ENCODE measurements around the gene GRID2. TPM values are rescaled to one million over a fixed set of nuclear protein-coding genes. Genes with fewer than 3 reads are reported as not detected.

Gene GRID2
- polyA plus RNA-seq, 1 of the 3 experiments (the other 2 are of a cell fraction): not detected

DNA sequence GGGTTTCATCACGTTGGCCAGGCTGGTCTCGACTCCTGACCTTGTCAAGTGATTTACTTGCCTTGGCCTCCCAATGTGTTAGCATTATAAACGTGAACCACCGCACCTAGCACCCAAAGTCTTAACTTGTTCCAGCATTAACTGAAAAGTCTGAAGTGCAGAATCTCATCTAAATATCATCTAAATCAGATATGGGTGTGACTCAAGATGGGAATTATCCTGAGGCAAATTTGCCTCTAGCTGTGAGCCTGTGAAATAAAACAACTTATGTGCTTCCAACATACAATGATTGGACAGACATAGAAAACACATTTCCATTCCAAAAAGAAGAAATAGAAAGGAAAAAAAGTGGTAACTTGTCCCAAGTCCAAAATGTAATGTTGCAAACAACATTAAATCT is 883.7 kb downstream of the GRID2 start:
- Histone ChIP-seq H3F3A (replicated peaks; ENCODE audit: insufficient read depth) (no peaks in the 10 kb centered on the region), H3K79me2 (ENCODE audit: insufficient read depth) (no peaks in the 10 kb centered on the region), H3K9ac (no peak overlapping the region), H3K27me3 (ENCODE audit: insufficient read depth) (no peaks in the 10 kb centered on the region), H3K4me3 (ENCODE audit: low read depth in 2 of 2, low read length in 1 of 2) (no peak overlapping the region), H4K20me1 (ENCODE audit: insufficient read depth) (no peaks in the 10 kb centered on the region), H3K4me2 (no peak overlapping the region), H3K9me2 (no peaks in the 10 kb centered on the region), H3K4me1 (ENCODE audit: control insufficient read depth in 1 of 2, insufficient read depth in 2 of 2, low read depth in 1 of 2, low read length in 1 of 2) (no peaks in the 10 kb centered on the region; a peak in 2 of 4 replicates), H3K27ac (ENCODE audit: low read depth in 2 of 2, low read length in 1 of 2) (no peak overlapping the region), H3K36me3 (replicated peaks in 1 of 2; ENCODE audit: control insufficient read depth in 1 of 2, insufficient read depth in 2 of 2, low read length in 1 of 2) (no peaks in the 10 kb centered on the region), H3K9me3 (no peaks in the 10 kb centered on the region), H2AFZ (ENCODE audit: low read depth) (no peak overlapping the region)
- TF ChIP-seq, protein P1, sequence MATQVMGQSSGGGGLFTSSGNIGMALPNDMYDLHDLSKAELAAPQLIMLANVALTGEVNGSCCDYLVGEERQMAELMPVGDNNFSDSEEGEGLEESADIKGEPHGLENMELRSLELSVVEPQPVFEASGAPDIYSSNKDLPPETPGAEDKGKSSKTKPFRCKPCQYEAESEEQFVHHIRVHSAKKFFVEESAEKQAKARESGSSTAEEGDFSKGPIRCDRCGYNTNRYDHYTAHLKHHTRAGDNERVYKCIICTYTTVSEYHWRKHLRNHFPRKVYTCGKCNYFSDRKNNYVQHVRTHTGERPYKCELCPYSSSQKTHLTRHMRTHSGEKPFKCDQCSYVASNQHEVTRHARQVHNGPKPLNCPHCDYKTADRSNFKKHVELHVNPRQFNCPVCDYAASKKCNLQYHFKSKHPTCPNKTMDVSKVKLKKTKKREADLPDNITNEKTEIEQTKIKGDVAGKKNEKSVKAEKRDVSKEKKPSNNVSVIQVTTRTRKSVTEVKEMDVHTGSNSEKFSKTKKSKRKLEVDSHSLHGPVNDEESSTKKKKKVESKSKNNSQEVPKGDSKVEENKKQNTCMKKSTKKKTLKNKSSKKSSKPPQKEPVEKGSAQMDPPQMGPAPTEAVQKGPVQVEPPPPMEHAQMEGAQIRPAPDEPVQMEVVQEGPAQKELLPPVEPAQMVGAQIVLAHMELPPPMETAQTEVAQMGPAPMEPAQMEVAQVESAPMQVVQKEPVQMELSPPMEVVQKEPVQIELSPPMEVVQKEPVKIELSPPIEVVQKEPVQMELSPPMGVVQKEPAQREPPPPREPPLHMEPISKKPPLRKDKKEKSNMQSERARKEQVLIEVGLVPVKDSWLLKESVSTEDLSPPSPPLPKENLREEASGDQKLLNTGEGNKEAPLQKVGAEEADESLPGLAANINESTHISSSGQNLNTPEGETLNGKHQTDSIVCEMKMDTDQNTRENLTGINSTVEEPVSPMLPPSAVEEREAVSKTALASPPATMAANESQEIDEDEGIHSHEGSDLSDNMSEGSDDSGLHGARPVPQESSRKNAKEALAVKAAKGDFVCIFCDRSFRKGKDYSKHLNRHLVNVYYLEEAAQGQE (IDR thresholded peaks at IDR 0.05; ENCODE audit: low read depth, low read length): no peak
- TF ChIP-seq, protein P2, sequence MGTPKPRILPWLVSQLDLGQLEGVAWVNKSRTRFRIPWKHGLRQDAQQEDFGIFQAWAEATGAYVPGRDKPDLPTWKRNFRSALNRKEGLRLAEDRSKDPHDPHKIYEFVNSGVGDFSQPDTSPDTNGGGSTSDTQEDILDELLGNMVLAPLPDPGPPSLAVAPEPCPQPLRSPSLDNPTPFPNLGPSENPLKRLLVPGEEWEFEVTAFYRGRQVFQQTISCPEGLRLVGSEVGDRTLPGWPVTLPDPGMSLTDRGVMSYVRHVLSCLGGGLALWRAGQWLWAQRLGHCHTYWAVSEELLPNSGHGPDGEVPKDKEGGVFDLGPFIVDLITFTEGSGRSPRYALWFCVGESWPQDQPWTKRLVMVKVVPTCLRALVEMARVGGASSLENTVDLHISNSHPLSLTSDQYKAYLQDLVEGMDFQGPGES (IDR thresholded peaks at IDR 0.05; ENCODE audit: low read depth, low read length): no peak
- TF ChIP-seq FOXM1 (IDR thresholded peaks at IDR 0.05; ENCODE audit: low read depth) (no peak), EZH2phosphoT487 (IDR thresholded peaks at IDR 0.05; ENCODE audit: borderline replicate concordance, low read depth) (no peak), GATA2 (CRISPR knock-in tag; IDR thresholded peaks at IDR 0.05) (no peak), ELF1 (IDR thresholded peaks at IDR 0.05) (no peak), MXI1 (IDR thresholded peaks at IDR 0.05; ENCODE audit: low read depth, low read length) (no peak), RCOR1 (IDR thresholded peaks at IDR 0.05; ENCODE audit: low read length) (no peak), YY1 (IDR thresholded peaks at IDR 0.05; ENCODE audit: low read depth) (no peak), NFIC (IDR thresholded peaks at IDR 0.05; ENCODE audit: borderline replicate concordance) (no peak), CHD2 (IDR thresholded peaks at IDR 0.05; ENCODE audit: low read length, partially characterized antibody) (no peak), TCF12 (IDR thresholded peaks at IDR 0.05) (no peak), FOXJ3 (CRISPR knock-in tag; IDR thresholded peaks at IDR 0.05) (no peak)
- TF ChIP-seq, protein P3, sequence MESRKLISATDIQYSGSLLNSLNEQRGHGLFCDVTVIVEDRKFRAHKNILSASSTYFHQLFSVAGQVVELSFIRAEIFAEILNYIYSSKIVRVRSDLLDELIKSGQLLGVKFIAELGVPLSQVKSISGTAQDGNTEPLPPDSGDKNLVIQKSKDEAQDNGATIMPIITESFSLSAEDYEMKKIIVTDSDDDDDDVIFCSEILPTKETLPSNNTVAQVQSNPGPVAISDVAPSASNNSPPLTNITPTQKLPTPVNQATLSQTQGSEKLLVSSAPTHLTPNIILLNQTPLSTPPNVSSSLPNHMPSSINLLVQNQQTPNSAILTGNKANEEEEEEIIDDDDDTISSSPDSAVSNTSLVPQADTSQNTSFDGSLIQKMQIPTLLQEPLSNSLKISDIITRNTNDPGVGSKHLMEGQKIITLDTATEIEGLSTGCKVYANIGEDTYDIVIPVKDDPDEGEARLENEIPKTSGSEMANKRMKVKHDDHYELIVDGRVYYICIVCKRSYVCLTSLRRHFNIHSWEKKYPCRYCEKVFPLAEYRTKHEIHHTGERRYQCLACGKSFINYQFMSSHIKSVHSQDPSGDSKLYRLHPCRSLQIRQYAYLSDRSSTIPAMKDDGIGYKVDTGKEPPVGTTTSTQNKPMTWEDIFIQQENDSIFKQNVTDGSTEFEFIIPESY (IDR thresholded peaks at IDR 0.05; ENCODE audit: borderline replicate concordance, low read depth): no peak
- DNase-seq: no peak
- ChIA-PET CTCF (interaction anchor here (1.5 kb wide), 1 partner anchor 12 kb away, joined by 10 read pairs; no protein-coding TSS in a partner anchor), POLR2A (no interaction called here)
- 44% methylated on average over 4 of the region's 4 CpGs for WGBS (ENCODE audit: low lambda C conversion rate)

All from SK-N-SH (cell line).